ENCODE measurements around the gene BPGM.
A peak's percentile ranks its signal among the peaks of the same experiment; 100 is the strongest.

GRCh38 chr7:134694299-134694698, 47.6 kb downstream of the BPGM start:
- TF ChIP-seq CTCF (IDR thresholded peaks at IDR 0.05 in 2 of 3, conservative IDR thresholded peaks at IDR 0.05 in 1 of 3; ENCODE audit: borderline replicate concordance in 1 of 3, insufficient read depth in 1 of 3, low read depth in 2 of 3, low read length in 2 of 3) = peak in 2 of 3 experiments; percentile 59 to 71; a peak in 4 of 6 replicates
- no peak for TF ChIP-seq EGR1 (IDR thresholded peaks at IDR 0.05; ENCODE audit: low read depth)
- no peak for TF ChIP-seq POLR2AphosphoS5 (IDR thresholded peaks at IDR 0.05; ENCODE audit: low read depth, low read length)

Data from HCT116 (cell line).